UCSD-AML1 (cell line): ENCODE measurements around the gene SPON2.

ENCODE experiments used
- DNase-seq: peaks from one replicate; lab custom pipeline; 2025; ENCODE audit not compliant: unreplicated experiment; lab: John Stamatoyannopoulos, UW

Gene SPON2

DNA sequence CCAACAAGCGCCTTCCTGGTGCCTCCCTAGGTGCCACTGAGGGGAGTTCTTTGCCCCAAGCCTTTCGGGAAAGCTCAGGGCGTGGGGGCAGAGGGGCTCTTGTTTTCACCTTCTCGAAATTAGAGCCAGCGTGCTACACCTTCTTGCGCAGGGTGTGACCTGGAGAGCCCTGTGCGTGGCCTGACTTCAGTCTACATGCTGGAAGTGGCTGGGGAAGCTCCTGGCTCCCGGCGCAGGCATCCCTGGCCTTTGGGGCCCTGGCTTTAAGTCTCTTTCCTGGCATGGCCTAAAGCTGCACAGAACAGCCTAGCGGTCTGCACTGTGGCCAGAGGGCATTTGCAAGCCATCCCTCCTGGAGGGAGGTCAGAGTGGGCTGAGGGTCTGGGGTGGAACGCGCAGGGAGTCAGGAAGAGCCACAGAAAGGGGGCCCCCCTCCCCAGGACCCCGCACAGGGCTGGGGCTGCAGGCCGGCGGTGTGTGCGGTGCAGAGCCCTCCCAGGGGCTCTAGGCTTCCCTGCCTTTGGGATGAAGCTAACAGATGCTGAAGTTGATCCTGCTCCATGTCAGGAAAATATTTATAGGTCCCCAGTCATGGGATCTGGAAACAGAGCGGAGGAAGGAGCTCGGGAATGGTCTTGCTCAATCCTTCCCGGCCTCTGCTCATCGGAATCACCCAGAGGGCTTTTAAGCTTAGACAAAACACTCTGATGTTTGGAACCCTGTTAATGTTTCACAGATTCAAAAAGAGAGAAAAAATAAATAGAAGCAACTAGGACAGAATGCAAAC lies 781 bp upstream of the SPON2 start:
- no peak for DNase-seq

DNA sequence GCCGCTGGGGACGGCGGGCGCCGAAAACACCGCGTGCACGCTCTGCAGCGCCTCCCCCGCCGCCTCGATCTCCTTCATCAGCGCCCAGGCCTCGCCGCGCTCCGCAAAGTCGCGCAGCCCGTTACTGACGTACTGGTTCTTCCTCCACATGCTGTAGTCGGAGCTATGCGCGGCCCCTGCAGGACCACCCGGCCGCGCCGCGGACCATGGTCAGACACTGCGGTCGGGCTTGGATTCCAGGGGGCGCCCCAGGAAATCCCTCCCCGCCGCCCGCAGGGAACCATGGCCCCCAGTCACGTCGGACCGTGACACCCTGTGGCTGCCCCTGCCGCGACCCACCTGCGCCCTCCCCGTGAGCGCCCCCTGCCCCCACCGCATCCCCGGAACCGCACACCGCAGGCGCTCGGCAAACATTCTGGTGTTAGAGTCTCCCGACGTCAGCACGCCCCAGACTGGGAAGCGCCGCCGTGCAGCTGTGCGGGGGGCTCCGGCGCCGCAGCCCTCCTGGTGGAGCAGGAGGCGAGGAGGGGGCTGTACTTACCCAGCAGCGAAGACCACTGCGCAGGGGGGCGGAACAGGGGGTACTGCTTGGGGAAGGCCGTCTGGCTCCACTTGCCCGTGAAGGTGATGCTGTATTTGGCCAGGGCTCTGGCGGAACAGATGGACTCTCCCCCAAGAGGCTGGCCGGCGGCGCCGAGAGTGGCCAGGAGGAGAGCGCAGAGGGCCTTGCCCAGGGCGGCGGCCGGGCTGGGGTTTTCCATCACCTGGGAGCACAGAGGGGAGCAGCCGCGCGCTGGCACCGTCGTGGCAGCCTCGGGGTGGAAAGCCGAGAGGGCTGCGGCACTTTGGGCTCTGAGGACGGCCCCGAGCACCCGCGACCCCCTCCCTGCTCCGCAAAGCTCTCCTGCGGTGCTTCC lies 814 bp downstream of the SPON2 start:
- no peak for DNase-seq

DNA sequence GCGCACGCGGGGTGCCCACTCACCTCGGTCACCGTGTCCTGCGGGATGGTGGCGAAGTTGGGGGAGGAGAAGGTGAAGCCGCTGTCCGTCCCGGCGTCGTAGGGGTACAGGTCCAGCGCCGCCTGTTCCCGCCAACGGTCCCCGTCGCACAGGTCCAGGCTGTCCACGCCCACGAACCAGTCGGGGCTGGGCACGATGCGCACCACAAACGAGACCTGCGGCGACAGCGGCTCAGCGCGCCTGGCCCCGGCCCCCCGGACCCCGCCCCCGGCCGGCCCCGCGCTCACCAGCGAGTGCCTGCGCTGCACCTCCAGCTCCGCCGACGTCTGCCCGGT lies 1.4 kb downstream of the SPON2 start:
- no peak for DNase-seq

DNA sequence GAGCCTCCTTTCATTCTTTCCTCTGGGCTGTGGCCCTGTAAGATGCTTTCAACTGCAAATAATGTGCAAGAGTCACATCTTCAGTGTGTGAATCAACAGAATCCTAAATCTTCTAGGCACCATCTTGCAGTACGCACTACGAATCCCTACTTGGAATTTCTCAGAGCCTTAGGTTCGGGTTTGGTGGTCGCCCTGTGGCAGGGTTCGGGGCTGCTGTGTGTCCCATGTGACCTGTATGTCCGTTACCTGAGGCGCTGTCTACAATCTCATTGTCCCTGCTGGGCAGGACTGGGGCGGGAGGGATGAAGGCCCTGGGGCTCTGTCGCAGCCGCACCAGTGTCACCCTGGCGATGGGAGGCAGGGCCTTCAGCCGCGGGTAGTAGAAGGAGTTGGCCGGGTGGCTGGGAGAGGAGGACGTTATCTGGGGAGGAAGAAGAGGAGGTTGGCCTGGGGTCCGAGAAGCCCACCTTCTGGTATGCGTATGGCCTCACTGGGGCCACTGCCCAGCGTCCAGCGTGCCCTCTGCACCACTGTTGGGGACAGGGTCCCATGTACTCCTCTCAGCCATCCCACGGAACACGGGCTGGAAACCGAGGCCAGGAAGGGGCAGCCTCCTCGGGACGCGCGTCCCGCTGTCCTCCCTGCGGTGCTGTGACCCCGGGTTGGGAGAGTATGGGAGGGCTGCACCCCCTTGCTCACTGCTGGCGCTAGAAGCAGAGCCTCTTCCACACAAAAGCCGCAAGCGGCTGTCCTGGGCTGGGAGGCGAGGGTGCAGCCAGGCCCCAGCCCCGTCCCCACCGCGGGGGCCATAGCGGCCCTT lies 2.0 kb downstream of the SPON2 start:
- no peak for DNase-seq

DNA sequence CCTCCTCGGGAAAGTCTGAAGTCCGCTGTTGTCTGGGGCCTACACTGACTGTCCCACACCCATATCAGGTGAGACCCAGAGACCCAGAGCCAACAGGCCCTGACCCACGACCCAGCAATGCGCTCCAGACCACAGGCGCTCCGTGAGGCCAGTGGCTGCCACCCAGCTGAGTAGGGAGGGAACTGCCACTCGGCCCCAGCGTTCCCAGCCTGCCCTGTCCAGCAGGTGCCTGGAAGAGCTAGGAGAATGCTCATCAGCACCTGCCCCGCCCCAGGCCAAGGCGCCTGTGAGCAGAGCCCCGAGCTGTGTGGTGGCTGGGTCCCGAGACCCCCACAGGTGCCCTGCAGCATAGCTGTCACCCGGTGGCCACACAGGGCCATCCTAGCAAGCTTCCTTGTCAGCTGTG lies 2.7 kb downstream of the SPON2 start:
- DNase-seq, result no peak

DNA sequence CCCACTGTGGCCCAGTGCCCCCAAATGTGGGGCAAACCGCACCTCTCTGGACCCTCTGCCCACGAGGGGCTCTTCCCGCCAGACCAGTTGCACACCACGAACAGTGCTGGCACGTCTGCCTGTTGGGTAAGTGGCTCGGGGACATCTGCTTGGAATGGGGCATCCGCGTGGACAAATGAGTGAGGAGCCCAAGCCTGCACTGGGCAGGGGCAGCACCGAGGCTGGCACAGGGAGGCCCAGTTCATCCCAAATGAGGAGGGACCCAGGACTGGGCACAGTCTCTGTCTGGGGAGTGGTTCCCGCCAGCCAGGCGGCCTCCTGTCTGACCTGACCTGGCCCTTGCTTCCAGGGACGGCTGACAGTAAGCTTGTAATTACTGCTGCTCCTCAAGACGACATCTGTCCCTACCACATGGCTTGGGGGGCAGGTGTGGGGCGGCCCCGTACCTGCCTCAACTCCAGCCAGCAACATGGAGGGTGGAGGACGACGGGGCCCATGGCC lies 3.2 kb downstream of the SPON2 start:
- no peak for DNase-seq

DNA sequence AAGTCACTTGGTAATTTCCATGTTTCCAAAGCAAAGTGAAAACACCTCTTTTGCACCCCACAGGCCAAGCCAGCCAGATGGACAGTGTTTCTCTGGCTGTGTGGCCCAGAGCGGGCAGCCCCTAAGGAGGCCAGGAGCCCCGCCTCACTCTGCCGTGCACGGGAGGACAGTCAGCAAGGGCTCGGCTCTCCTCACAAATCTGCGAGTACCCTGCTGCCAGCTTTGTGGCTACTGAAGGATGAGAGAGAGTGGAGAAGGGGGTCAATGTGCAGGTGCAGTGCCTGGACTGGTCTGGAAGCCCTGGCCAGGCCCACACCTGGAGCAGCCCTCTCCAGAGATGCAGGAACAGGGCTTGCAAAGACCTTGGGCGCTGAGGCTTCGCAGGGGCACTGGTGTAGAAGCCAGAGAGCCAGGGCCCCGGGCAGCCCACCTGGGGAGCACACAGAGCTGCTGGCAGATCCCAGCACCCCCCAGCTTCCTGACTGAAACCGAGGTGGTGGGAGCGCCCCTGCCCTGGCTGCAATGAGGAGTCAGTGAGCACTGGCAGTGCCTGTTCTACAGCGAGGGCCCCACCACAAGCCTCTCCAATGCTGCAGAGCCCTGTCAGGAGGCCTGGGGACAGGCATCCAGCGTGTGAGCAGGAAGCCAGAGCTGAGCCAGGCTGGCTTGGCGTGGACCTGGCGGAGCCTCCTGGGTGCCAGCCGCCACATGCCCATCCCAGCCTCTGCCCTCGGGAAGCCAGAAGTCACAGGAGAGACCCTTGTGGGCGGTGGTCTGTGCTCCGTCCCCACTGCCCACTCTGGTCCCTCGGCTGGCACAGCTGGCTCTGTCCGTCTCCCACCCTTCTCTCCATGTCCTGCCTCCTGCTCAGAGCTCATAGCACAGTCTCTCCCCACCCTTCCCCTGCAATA lies 3.9 kb downstream of the SPON2 start:
- no peak for DNase-seq

DNA sequence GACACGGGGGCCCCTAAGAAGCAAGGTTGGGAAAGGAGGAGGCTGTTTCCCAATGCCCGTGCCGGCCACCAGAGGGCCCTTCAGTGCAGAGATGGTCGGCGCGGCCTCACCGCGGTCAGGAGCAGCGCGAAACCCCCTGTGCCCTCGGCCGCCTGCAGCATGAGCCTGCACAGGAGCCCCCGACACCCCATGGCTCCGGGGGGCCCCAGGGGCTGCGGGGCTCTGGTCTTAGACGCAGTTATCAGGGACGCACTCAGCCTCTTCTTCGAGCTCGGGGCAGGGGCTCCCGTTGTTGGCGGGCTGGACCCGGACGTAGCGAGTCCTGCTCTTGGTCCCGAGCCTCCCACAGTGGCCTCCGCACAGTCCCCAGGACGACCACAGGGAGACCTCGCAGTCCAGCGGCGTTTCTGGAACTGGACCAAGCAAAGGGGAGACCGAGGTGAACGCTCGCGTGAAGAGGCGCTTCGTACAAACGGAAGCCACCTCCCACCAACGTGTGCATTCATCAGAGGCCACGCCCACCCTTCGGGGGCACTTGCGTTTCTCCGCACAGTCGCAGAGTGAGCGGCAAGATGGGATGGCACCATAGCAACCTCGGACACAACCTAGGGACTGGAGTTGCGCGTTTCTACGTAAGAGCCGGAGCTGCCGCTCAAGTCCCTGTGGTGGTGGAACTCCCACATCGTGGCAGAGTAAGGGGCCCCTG lies 5.0 kb downstream of the SPON2 start:
- DNase-seq, result peak; percentile 54

DNA sequence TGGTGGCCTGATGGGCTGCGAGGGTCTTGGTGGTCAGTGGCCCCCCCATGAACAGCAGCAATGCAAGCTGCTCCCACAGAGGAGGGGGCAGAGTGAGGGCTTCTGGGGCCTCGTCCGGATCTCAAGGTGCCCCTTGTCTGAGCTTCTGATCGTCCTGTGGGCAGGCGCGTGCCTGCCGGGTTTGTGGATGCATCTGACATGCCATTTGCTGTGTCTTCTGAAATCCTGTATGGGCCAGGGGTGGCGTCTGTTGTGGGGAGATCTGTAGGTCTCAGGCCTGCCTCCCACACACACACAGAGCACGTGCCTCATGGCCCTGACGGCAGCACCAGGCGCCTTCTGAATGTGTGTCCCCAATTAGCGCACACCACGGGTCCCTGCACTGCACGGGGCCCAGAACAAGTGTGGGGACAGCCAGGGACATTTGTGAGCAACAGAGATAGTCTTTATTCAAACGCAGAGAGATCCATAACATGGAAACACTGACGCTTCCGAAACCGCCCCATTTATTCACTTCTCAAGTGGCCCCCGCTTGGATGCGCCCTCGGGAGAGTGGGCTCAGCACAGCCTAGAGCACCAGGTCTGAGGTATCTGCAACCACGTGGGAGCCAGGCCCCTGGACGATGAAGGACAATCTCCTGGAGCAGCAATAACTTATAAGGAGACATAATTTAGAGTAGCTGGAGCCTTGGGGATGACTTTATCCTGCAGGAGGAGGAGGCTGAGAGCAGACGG lies 5.7 kb downstream of the SPON2 start:
- no peak for DNase-seq

DNA sequence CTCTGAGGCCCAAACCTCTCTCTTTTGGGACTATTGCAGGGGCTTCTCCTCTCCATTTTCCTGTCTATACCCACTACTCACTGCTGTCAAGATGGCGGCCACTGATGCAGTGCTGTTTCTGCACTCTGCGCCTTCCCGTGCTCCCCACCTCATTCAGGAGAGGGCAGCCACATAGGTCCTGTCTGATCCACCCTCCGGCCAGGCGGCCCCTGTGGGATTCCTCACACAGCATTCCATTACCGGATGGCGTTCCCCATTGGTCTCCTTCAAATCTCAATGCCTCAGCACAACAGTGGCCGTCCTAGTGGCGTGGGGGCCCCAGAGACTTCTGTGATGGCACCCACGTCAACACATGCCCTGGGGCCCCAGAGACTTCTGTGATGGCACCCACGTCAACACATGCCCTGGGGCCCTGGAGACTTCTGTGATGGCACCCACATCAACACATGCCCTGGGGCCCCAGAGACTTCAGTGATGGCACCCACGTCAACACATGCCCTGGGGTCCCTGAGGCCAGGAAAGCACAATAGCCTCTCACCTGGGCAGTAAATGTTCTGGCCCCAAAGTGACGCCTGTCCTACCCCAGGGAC lies 7.3 kb downstream of the SPON2 start:
- no peak for DNase-seq

DNA sequence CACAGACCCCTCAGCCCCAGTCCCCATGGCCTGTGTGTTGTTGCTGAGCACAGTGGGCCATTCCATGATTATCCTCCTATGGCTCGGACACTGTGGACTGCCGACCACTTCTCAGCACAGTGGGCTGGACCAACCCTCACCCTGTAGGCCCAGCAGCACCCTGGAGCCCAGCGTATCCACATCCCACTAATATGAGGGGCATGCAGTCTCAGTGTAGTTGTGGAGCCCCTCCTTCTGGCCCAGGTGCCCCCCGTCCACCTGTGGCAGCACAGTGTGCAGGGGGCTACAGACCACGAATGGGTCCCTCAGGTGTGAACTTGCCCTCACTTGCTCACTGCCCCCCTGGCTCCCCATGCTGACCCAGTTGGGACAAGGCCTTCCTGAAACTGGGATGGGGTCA lies 7.9 kb downstream of the SPON2 start:
- DNase-seq, result no peak

DNA sequence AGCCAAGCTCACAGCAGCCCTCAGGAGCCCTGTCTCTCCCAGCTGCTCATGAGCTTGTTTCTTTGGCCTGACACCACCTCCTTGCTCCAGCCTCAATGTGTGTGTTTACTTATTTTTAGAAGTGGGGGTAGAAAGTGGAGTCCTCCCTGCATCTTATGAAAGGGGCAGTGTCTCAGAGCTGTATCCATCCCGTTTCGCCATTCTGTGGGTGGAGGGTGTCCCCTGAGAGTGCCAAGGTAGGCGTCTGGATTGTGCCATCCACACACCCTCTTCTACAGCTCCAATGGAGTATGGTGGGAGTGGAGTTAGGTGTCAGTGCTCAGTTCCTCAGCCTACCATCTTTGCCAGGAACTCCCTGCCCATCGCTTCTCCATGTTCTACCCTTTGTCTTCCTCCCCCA lies 8.3 kb downstream of the SPON2 start:
- no peak for DNase-seq

DNA sequence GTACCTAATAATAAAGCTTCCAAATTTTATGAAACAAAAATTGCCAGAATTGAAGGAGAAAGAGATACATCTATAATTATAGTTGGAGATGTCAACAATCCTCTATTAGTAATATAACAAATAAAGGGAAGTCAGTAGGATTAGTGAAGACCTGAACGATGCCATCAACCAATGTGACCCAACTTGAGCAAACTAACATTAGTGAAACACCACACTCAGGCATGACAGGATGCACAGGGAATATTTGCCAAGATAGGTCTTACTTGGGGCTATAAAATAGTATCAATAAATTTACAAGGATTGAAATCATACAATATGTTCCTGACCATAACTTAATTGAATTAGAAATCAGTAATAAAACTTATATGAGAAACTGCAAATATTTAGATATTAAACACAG lies 12.0 kb downstream of the SPON2 start:
- no peak for DNase-seq

DNA sequence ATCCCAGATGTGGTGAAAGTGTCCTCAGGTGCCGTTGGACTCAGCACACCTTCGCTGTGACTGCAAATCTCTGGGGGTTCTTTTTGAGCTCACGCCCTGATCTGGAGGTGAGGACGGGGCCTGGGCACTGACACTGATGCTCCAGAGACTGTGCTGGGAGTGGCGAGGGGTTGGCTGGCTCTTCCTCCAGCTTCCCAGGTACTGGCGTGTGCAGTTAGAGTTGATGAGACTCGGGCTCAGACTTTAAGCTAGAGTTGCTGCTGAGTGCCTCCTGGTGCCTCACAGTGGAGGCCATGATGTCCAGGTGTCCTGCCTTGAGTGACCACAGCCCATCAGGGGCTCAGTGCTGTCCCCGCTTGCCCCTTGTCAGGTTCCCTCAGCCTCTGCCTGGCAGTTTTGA lies 16.3 kb downstream of the SPON2 start:
- DNase-seq, result no peak

DNA sequence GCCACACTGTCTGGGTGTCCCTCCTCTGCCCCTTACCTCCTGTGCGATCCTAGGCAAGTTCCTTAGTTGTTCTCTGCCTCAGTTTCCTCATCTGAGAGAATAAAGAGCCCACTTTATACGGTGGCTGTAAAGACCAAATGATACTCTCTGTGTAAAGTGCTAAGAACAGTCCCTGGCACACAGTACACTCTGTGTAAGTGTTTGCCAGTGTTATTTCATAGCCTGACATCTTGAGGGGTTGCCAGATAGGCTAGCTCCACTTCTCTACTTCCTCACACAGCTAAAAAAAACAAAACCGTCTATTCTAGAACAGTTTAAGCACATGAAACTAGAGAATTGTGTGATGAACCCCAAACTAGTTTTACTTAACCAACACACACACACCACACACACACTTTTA lies 17.1 kb downstream of the SPON2 start:
- no peak for DNase-seq

DNA sequence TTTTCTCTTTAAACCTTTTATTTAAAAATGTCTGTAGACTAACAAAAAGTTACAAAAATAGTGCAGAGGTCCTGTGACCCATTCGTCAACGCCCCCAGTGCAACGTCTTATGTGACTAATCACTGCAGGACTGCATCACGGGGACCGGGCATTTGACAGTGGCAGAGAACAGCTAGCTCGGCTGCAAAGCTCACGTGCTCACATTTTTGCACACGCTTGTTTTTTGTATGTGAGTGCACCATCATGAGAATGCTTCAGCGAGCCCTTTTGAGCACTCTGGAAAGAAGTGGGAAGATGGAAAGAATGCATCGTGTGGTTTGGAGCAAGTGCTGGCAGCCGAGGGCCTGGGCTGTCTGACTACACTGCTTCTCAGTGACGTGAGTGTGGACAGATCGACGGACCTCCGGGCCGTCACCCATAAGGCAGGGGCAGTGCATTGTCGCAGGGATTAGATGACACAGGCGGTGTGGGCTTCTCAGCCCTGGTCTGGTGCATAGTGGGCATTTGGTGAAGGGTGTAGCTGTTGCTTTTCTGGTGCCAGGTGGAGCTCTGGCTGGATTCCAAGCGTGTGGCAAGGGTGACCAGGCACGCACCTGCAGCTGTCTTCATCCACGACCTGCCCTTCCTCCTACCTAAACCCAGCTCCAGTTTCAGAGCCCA lies 17.7 kb downstream of the SPON2 start:
- no peak for DNase-seq

DNA sequence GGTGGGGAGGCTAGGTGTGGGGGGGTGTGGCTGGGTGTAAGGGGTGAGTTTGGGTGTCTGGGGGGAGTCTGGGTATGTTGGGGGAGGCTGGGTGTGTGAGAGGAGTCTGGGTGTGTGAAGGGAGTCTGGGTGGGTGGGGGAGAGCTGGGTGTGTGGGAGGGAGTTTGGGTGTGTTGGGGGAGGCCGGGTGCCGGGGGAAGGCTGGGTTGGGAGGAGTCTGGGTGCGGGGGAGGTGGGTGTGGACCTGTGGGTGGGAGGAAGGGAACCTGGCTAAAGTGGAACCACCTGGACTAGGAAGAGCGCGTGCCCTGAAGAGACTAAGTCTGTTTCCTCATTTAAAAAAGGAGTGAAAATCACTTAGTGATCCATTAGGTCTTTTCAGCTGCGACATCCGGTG lies 18.3 kb downstream of the SPON2 start:
- DNase-seq, result no peak

DNA sequence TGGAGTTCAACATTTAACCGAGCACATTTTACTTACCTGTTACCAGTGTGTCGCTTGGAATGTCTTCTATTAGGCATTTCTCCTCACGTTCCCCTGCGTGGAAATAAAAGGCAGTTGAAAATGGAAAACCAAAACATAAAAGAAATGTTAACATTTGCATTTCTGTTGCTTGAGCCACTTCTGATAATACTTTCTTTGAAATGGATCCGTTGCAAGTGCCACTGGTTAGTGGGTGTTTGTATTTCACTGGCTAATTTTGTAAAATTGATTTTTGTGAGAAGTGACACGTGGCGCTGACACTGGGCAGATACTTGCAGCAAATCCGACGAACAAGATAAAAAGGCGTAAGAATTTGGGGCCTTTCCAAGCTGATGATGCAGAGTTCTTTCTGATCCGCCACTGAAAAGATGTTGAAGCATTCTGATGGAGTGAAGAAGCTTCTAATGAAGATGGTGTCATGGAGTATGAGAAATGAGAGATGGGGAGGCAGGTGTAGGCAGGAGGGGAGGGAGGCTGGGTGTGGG lies 18.8 kb downstream of the SPON2 start:
- DNase-seq, result no peak
